Gastroesophageal sphincter (tissue), 4 donors: ENCODE data around the gene ABCB6. TPM values are rescaled to one million over a fixed set of nuclear protein-coding genes. Genes with fewer than 3 reads are reported as not detected.

ENCODE experiments used
- ATAC-seq: fragments of 150-250 bp; one replicate; pipeline ENCODE4 v1.9.1; 2016; ENCODE audit warnings: mild to moderate bottlenecking, moderate library complexity
- H3K27ac ChIP-seq, 4 donors: fragments of 200-600 bp; sonication (generic) in 3 of 4; 1 replicate in 3 of 4; 2 replicates in 1 of 4; pipeline ENCODE4 v1.5.1; 2016 to 2019
- H3K27me3 ChIP-seq: fragments of 200-600 bp; sonication (generic); one replicate; pipeline ENCODE4 v1.5.1; 2019
- H3K36me3 ChIP-seq, 2 donors: fragments of 200-600 bp; sonication (generic); one replicate each; pipeline ENCODE4 v1.5.1; 2019; ENCODE audit warnings: control low read depth in 1 of 2
- H3K4me1 ChIP-seq, 3 donors: fragments of 200-600 bp; sonication (generic); 1 replicate in 2 of 3; 2 replicates in 1 of 3; pipeline ENCODE4 v1.5.1; 2016 to 2019; ENCODE audit warnings: control low read depth in 2 of 3
- H3K4me3 ChIP-seq, 2 donors: fragments of 200-600 bp; sonication (generic); one replicate each; pipeline ENCODE4 v1.5.1; 2019; ENCODE audit warnings: mild to moderate bottlenecking in 1 of 2, moderate library complexity in 1 of 2
- H3K9me3 ChIP-seq, 3 donors: fragments of 200-600 bp; sonication (generic); one replicate each; pipeline ENCODE4 v1.5.1; 2017 to 2019; ENCODE audit warnings: control low read depth in 2 of 3
- EP300 ChIP-seq: sonication (generic); formaldehyde crosslinking; IDR thresholded peaks from one replicate; pipeline ENCODE4 v1.6.1; 2017; ENCODE audit warnings: antibody characterized with exemption, mild to moderate bottlenecking
- POLR2A ChIP-seq, 2 donors: fragments of 450-650 bp; IDR thresholded peaks; one replicate each; pipeline ENCODE4 v1.6.1; 2017; ENCODE audit warnings: antibody characterized with exemption in 2 of 2, mild to moderate bottlenecking in 2 of 2, moderate library complexity in 1 of 2
- POLR2AphosphoS5 ChIP-seq: sonication (generic); formaldehyde crosslinking; IDR thresholded peaks from one replicate; pipeline ENCODE4 v1.6.1; 2017; ENCODE audit warnings: antibody characterized with exemption
- whole genome bisulfite sequencing, 2 donors: methylation state at CpG; one replicate each; pipeline ENCODE4 v1.1.5; 2018; ENCODE audit warnings: low coverage in 1 of 2; 5-methylcytosine and 5-hydroxymethylcytosine counted together
- total RNA-seq, 4 donors: library from RNA; depleted of rRNA; stranded (reverse); fragments of >200 nt; gene quantifications; one replicate each; pipeline ENCODE4 v1.1.0, GENCODE V29; 2016
- TF ChIP-seq, protein P1 (sequence below), 4 experiments: fragments of 200-600 bp in 2 of 4; fragments of 450-650 bp in 2 of 4; sonication (generic) in 1 of 4; IDR thresholded peaks; one replicate each; pipeline ENCODE4 v1.5.1; 2017 to 2019; ENCODE audit warnings: antibody characterized with exemption in 4 of 4, mild to moderate bottlenecking in 2 of 4, moderate library complexity in 2 of 4

The ABCB6 gene
- total RNA-seq, 4 donors from 2014 or later = 11.4 to 19.6 (median 16.8) TPM

DNA sequence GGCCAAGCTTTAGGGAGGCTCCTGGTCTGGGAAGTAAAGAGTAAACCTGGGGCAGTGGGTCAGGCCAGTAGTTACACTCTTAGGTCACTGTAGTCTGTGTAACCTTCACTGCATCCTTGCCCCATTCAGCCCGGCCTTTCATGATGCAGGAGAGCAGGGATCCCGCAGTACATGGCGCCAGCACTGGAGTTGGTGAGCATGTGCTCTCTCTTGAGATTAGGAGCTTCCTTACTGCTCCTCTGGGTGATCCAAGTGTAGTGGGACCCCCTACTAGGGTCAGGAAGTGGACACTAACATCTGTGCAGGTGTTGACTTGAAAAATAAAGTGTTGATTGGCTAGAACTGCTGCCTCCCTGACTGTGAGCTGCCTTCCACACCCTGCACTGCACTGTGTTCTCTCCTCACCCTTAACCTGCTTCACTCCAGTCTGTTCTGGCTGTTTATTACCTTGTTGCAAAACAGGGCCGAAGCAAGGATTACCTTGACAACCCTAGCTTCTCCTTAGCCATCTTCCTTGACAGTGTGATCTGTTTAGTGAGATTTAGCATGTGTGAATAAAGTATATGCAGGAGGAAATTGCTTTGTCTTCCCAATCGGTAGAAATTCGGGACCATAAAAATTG, 35.5 kb downstream of the ABCB6 start:
- no peak overlapping the region for H3K27ac ChIP-seq
- H3K27me3 ChIP-seq = no peaks in the 10 kb centered on the region
- WGBS, 2 donors = 78 to 97% methylated on average over 3 to 5 of the region's 6 CpGs
- no peaks in the 10 kb centered on the region for H3K9me3 ChIP-seq
- no peak overlapping the region for H3K4me3 ChIP-seq
- peaks cover 0 to 67% of the 10 kb centered on the region in 2 donors for H3K36me3 ChIP-seq
- H3K4me1 ChIP-seq = peaks cover 0 to 27% (median 15%) of the 10 kb centered on the region in 3 donors
- ATAC-seq = no peak
- no peak for TF ChIP-seq POLR2AphosphoS5
- TF ChIP-seq EP300 = no peak
- TF ChIP-seq, protein P1, sequence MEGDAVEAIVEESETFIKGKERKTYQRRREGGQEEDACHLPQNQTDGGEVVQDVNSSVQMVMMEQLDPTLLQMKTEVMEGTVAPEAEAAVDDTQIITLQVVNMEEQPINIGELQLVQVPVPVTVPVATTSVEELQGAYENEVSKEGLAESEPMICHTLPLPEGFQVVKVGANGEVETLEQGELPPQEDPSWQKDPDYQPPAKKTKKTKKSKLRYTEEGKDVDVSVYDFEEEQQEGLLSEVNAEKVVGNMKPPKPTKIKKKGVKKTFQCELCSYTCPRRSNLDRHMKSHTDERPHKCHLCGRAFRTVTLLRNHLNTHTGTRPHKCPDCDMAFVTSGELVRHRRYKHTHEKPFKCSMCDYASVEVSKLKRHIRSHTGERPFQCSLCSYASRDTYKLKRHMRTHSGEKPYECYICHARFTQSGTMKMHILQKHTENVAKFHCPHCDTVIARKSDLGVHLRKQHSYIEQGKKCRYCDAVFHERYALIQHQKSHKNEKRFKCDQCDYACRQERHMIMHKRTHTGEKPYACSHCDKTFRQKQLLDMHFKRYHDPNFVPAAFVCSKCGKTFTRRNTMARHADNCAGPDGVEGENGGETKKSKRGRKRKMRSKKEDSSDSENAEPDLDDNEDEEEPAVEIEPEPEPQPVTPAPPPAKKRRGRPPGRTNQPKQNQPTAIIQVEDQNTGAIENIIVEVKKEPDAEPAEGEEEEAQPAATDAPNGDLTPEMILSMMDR (IDR thresholded peaks at IDR 0.05) = no peak

GRCh38 chr2:219182331-219183150, 36.2 kb downstream of the ABCB6 start:
- H3K4me1 ChIP-seq = peaks cover 0 to 28% (median 15%) of the 10 kb centered on the region in 3 donors
- WGBS, 2 donors = 86 to 100% methylated on average over 1 to 2 of the region's 8 CpGs
- no peaks in the 10 kb centered on the region for H3K9me3 ChIP-seq
- no peaks in the 10 kb centered on the region for H3K27me3 ChIP-seq
- H3K4me3 ChIP-seq = no peak overlapping the region
- H3K27ac ChIP-seq = no peak overlapping the region
- peaks cover 0 to 67% of the 10 kb centered on the region in 2 donors for H3K36me3 ChIP-seq
- no peak for ATAC-seq
- TF ChIP-seq POLR2A (IDR thresholded peaks at IDR 0.05) (no peak), EP300 (no peak), POLR2AphosphoS5 (no peak)
- TF ChIP-seq, protein P1 (IDR thresholded peaks at IDR 0.05) = no peak

DNA sequence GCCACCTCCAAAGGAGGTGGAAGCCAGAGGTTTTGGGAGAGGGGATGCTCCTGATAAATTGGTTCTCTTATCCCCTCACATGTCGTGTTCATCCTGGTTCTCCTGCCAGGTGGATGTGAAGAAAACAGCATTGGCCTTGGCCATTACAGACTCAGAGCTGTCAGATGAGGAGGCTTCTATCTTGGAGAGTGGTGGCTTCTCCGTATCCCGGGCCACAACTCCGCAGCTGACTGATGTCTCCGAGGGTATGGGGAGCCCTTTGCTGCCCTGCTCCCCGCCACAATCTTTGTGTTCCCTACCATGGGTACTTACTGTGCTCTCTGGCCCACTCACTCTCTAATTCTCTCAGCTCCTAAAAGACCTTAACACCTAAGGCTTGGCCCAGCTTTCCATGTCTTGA, 37.2 kb downstream of the ABCB6 start:
- Histone ChIP-seq H3K9me3 (no peaks in the 10 kb centered on the region), H3K27me3 (no peaks in the 10 kb centered on the region), H3K4me1 (peaks cover 0 to 31% (median 15%) of the 10 kb centered on the region in 3 donors), H3K36me3 (peaks cover 0 to 67% of the 10 kb centered on the region in 2 donors), H3K27ac (no peak overlapping the region), H3K4me3 (no peak overlapping the region)
- WGBS, 2 donors = 93% methylated on average over 5 of the region's 6 CpGs; no CpG with 5 or more reads in 1 of the 2 donors
- no peak for TF ChIP-seq POLR2A (IDR thresholded peaks at IDR 0.05)
- TF ChIP-seq, protein P1 (IDR thresholded peaks at IDR 0.05) = no peak
- TF ChIP-seq EP300 = no peak
- no peak for TF ChIP-seq POLR2AphosphoS5
- no peak for ATAC-seq

DNA sequence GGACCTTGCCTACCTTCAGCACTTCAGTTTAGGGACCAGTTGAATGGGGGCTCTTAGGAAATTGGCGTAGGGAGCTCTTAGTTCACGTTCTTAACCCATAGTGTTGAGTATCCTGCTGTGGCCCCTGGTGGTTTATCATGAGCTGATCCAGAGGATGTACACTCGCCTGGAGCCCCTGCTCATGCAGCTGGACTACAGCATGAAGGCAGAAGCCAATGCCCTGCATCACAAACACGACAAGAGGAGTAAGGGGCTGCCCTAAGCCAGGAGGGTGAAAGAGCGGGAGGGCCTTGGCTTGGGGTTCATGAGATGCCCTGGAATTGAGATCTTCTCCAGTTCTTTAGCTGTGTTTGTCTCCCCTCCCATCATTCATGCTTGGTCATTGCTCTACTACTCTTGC, 37.8 kb downstream of the ABCB6 start:
- ATAC-seq = no peak
- Histone ChIP-seq H3K9me3 (no peaks in the 10 kb centered on the region), H3K27me3 (no peaks in the 10 kb centered on the region), H3K27ac (no peak overlapping the region), H3K4me3 (no peak overlapping the region), H3K4me1 (peaks cover 0 to 35% (median 15%) of the 10 kb centered on the region in 3 donors), H3K36me3 (peaks cover 0 to 64% of the 10 kb centered on the region in 2 donors)
- 100% methylated on average over 1 of the region's 5 CpGs for WGBS, 2 donors
- TF ChIP-seq POLR2AphosphoS5 (no peak), EP300 (no peak), POLR2A (IDR thresholded peaks at IDR 0.05) (no peak)
- TF ChIP-seq, protein P1 (IDR thresholded peaks at IDR 0.05) = no peak
